Forelimb muscle (tissue), 1 donor: ENCODE results near the gene HES6. TPM values are rescaled to one million over a fixed set of nuclear protein-coding genes. Genes with fewer than 3 reads are reported as not detected.

ENCODE experiments used
- DNase-seq: peaks from one replicate; pipeline ENCODE4 v3.0.0-alpha.2; 2013; ENCODE audit warnings: low read depth
- polyA plus RNA-seq: library from polyadenylated mRNA; unstranded; fragments of 120-200 nt; gene quantifications from one replicate; pipeline ENCODE4 v1.2.1, GENCODE V29; 2013; ENCODE audit not compliant: insufficient read length

Gene HES6, protein sequence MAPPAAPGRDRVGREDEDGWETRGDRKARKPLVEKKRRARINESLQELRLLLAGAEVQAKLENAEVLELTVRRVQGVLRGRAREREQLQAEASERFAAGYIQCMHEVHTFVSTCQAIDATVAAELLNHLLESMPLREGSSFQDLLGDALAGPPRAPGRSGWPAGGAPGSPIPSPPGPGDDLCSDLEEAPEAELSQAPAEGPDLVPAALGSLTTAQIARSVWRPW
- 19.5 TPM for polyA plus RNA-seq

- DNase-seq, result peak; percentile 70
These were observed at the start of gene HES6 for GRCh38 chr2:238239863-238240756. HES6 (minus strand) TSS chr2:238240038; CDS start chr2:238239905, 133 bp downstream.

- no peak for DNase-seq
These were observed 49.7 kb upstream of the HES6 start for GRCh38 chr2:238289574-238289973.

GRCh38 chr2:238288650-238289573 lies 49.1 kb upstream of the HES6 start:
- DNase-seq, result peak; percentile 92

GRCh38 chr2:238287737-238288649 lies 48.2 kb upstream of the HES6 start, which contains the start of gene PER2:
PER2 (minus strand) TSS chr2:238288610; CDS start chr2:238277936, 10,674 bp downstream.
- DNase-seq, result no peak

DNA sequence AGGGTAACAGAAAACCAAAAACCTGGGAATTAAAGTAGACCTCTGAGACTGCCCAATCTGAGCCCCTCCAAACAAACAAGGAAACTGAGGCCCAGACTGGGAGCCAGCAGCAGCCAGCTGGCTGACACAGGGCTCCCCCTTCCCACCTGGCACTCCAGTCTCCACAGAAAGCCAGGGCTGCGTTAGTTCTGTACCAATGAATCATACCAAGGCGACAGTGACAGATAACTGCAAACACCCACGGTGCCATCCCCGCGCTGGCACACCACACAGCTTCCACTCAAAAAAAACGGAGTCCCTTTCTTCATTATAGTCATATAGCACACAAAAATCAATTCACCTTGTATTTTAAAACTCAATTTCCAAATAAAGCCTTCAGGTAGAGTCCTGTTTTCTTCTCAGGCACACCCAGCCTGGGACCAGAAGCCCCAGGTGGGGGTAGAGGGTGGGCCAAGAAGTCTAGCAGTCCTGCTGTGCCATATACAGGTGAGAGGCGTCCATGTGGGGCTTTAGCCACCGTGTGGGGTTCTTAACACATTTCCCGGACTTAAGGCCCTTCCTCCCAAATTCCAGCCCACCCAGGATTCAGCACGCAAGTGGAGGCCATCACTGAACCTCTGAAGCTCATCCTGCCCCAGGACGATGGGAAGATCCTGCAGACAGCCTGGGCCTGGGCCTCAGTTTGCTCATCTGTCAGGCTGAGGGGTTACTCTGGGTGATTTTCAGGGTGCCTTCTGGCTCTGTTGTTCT lies 47.3 kb upstream of the HES6 start:
- no peak for DNase-seq

GRCh38 chr2:238286551-238286950 lies 46.7 kb upstream of the HES6 start:
- no peak for DNase-seq

GRCh38 chr2:238286095-238286494 lies 46.3 kb upstream of the HES6 start:
- DNase-seq, result no peak

DNA sequence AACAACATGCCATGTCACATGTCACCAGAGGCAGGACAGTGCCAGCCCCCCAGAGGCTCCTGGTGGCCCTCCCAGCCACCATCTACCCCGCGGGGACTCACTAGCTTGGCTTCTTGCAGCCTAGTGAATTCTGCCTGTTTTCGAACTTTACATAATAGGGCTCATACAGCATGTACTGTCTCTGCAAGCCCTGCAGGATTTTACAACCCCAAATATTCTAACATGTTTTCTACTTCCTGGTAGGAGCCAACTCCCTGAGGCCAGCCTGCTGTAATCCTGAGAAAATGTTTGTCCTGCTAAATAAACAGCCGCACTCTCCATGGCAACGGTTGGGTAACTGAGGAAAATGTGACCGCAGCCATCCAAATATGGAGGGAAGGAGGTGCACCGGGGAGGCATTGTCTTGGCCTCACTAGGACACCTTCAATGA lies 45.8 kb upstream of the HES6 start:
- peak; percentile 86 for DNase-seq

- no peak for DNase-seq
These were observed 45.1 kb upstream of the HES6 start for GRCh38 chr2:238284802-238285515.

GRCh38 chr2:238282861-238283738 lies 43.3 kb upstream of the HES6 start:
- DNase-seq, result no peak

- no peak for DNase-seq
These were observed 42.1 kb upstream of the HES6 start for GRCh38 chr2:238281826-238282480.

GRCh38 chr2:238280083-238280825 lies 40.4 kb upstream of the HES6 start:
- DNase-seq, result no peak

GRCh38 chr2:238279324-238279682 lies 39.5 kb upstream of the HES6 start:
- no peak for DNase-seq

DNA sequence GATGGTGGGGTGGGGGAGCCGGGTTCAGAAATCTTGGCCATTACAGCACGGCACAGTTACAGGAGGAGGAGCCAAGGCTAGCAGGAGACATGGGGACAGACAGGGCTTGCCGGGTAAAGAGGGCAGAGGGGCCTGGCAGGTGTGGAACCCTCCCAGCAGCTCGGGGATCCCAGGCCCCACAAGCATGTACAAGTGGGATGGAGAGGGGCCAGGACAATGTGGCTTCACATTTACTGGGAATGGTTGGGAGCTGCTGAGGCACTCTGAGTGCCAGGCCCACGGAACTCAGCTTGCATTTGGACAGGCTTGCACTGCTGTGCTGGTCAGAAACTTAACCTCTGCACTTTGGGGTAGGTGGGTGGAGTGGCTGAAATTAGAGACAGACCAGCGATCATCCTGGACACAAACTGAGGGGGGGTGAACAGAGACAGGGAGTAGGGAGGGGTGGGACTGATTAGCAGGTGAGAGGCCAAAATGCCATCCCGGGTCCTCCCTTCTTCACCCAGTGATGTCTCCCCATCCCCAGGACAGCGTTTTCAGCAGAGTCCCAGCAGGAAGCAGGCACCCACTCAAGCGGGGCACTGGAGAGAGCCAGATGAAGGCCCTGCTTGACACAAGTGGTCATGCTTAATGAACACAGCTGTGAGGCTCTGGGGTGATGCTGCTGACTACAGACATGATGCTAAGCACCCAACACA lies 38.9 kb upstream of the HES6 start:
- no peak for DNase-seq

DNA sequence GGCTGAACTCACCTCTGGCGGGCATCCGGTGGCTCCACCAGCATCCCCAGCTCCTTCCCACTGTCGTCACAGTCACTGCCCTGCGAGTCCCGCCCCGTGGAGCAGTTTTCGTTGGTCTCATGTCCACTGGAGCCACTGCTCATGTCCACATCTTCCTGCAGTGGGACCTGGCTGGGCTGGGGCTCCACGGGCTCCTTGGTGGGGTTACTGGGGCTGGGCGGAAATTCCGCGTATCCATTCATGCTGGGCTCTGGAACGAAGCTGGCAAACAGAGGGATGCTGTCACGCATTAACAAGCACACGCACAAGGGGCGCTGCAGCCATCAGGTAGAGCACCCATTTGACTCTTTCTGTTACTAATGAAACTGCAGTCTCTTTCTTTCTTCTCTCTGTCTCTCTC lies 37.9 kb upstream of the HES6 start:
- no peak for DNase-seq

GRCh38 chr2:238274152-238274865 lies 34.5 kb upstream of the HES6 start:
- no peak for DNase-seq
